Right lobe of liver (tissue), 6 donors: Measurements from ENCODE around the gene SPATA24. TPM values are rescaled to one million over a fixed set of nuclear protein-coding genes. Genes with fewer than 3 reads are reported as not detected.
"Not testable (repeated sequence)": the region's sequence is repeated elsewhere in the genome, so short reads cannot be mapped to it uniquely, and the experiment has no call there.

Experiments used
- ATAC-seq, 4 donors: fragments of 200-7000 bp; cut with Tn5 transposase; one replicate each; pipeline ENCODE4 v1.9.1; 2020; ENCODE audit warnings: mild to moderate bottlenecking in 4 of 4, moderate library complexity in 4 of 4
- DNase-seq, 3 donors: peaks; one replicate each; pipeline ENCODE4 v3.0.0-alpha.2; 2020
- H3K27ac ChIP-seq, 3 donors: fragments of 200-600 bp; one replicate each; pipeline ENCODE4 v1.8.0; 2022
- H3K27me3 ChIP-seq, 2 donors: fragments of 200-600 bp; one replicate each; pipeline ENCODE4 v1.8.0; 2022
- H3K36me3 ChIP-seq, 4 donors: fragments of 200-600 bp; sonication (generic) in 1 of 4; one replicate each; pipeline versions ENCODE4 v1.5.1 to v1.8.0; 2017 to 2022; ENCODE audit warnings: control low read depth in 1 of 4
- H3K4me1 ChIP-seq, 4 donors: fragments of 200-600 bp; sonication (generic) in 1 of 4; one replicate each; pipeline versions ENCODE4 v1.5.1 to v1.8.0; 2017 to 2022; ENCODE audit warnings: control low read depth in 1 of 4
- H3K4me3 ChIP-seq, 3 donors: fragments of 200-600 bp; one replicate each; pipeline ENCODE4 v1.8.0; 2022
- H3K9me3 ChIP-seq, 4 donors: fragments of 200-600 bp; sonication (generic) in 1 of 4; one replicate each; pipeline versions ENCODE4 v1.5.1 to v1.8.0; 2017 to 2022; ENCODE audit warnings: control low read depth in 1 of 4
- CTCF ChIP-seq, 4 donors: fragments of 200-600 bp in 3 of 4; fragments of 450-650 bp in 1 of 4; IDR thresholded peaks; one replicate each; pipeline versions ENCODE4 v1.5.1 to v1.8.0; 2016 to 2022; ENCODE audit warnings: antibody characterized with exemption in 4 of 4, mild to moderate bottlenecking in 2 of 4
- POLR2A ChIP-seq: fragments of 450-650 bp; IDR thresholded peaks from one replicate; pipeline ENCODE4 v1.6.1; 2017; ENCODE audit warnings: antibody characterized with exemption, mild to moderate bottlenecking
- WGBS: methylation state at CpG from one replicate; pipeline ENCODE4 v1.1.6; 2018; ENCODE audit warnings: low coverage, low lambda C conversion rate; ENCODE audit not compliant: insufficient coverage; ENCODE audit errors: missing lambda C conversion rate; 5-methylcytosine and 5-hydroxymethylcytosine counted together
- intact Hi-C, 2 donors: fragments of 100-400 bp; cut with DNase I; formaldehyde crosslinking; loops; one replicate each; pipeline versions ENCODE4 v1.11.2 to v1.14.1; 2022
- small RNA-seq, 2 experiments: library from RNA; depleted of rRNA; stranded (forward); fragments of <200 nt; gene quantifications; one replicate each; pipeline ENCODE3, GENCODE V24; 2016
- total RNA-seq, 6 experiments: library from RNA; depleted of rRNA in 2 of 6; stranded (reverse); fragments of >200 nt in 2 of 6; fragmentation: NEBNext Ultra II Directional in 3 of 6; extraction: Animal tissue kit (Norgen Biotek cat#: 25700) in 3 of 6; gene quantifications; one replicate each; pipeline versions ENCODE4 v1.1.0 to v1.2.4, GENCODE V29; 2016 to 2023
- donor health status: DM: no; HTN: yes; CAD: no.
- donor health status: DM: no; HTN: no; CAD: no.
- donor health status: DM: no; HTN: no; CAD: no.
- donor health status: DM: no; HTN: yes; CAD: no.
- donor health status: DM: no; HTN: yes; CAD: no.

SPATA24 gene
- total RNA-seq, 6 experiments from 2014 or later: 1.5 to 4.0 (median 2.6) TPM

- ATAC-seq (no peak), DNase-seq (no peak)
- 79% methylated on average over 3 of the region's 3 CpGs for WGBS
- no peaks in the 10 kb centered on the region for H3K27me3 ChIP-seq
- no peaks in the 10 kb centered on the region for H3K4me1 ChIP-seq
- no peak overlapping the region for H3K4me3 ChIP-seq
- TF ChIP-seq POLR2A: no peak
- TF ChIP-seq CTCF (IDR thresholded peaks at IDR 0.05): no peak
- no peak overlapping the region for H3K27ac ChIP-seq
- no peaks in the 10 kb centered on the region for H3K9me3 ChIP-seq
- no peaks in the 10 kb centered on the region for H3K36me3 ChIP-seq
- intact Hi-C loops: no loop called here
These were observed 49.7 kb downstream of the SPATA24 start for GRCh38 chr5:139354186-139354585.

- ATAC-seq, DNase-seq, H3K27ac ChIP-seq, intact Hi-C loops, H3K27me3 ChIP-seq, H3K9me3 ChIP-seq, H3K4me3 ChIP-seq, H3K36me3 ChIP-seq: not testable (repeated sequence)
- 84% methylated on average over 9 of the region's 9 CpGs for WGBS
- peaks cover 0 to 15% (median 3%) of the 10 kb centered on the region in 4 donors for H3K4me1 ChIP-seq
These were observed 56.0 kb downstream of the SPATA24 start for GRCh38 chr5:139347863-139348262.

Small RNA genes lying within 50 kb of the gene (small RNA-seq; reads per million reads assigned to genes)
- 0 reads per million in 2 experiments for gene RNU5B-4P

Other genes with a start within 250 kb of the SPATA24 start
- gene SIL1, start 205.7 kb downstream of the SPATA24 start, total RNA-seq: 10 to 100 TPM; 57.6 to 94.9 (median 67.0) TPM
- gene MATR3, start 110.3 kb downstream of the SPATA24 start, total RNA-seq: 10 to 100 TPM; 43.5 to 73.8 (median 65.3) TPM
- gene PAIP2, start 62.2 kb downstream of the SPATA24 start, total RNA-seq: 10 to 100 TPM; 34.5 to 55.8 (median 41.4) TPM
- 10 to 100 TPM; 11.7 to 51.0 (median 22.8) TPM for gene SLC23A1, start 20.8 kb downstream of the SPATA24 start, total RNA-seq
- gene MZB1, start 14.2 kb downstream of the SPATA24 start, total RNA-seq: 1 to 10 TPM in 3 of 6 experiments, under 1 TPM in 3; 0.37 to 5.1 (median 1.1) TPM
- under 1 TPM; 0.25 to 0.51 (median 0.41) TPM for gene PROB1, start 9.0 kb downstream of the SPATA24 start, total RNA-seq
- gene DNAJC18, start 35.4 kb upstream of the SPATA24 start, total RNA-seq: 1 to 10 TPM in 2 of 6 experiments, under 1 TPM in 4; 0.37 to 2.9 (median 0.75) TPM
- gene ECSCR, start 58.7 kb upstream of the SPATA24 start, total RNA-seq: 1 to 10 TPM; 1.2 to 5.1 (median 2.3) TPM
- not detected for gene SMIM33, start 66.9 kb upstream of the SPATA24 start, total RNA-seq
- 10 to 100 TPM in 2 of 6 experiments, 1 to 10 TPM in 4; 4.9 to 11.3 (median 7.0) TPM for gene STING1, start 78.7 kb upstream of the SPATA24 start, total RNA-seq
- 10 to 100 TPM; 38.3 to 68.3 (median 53.1) TPM for gene UBE2D2, start 157.2 kb upstream of the SPATA24 start, total RNA-seq
- gene CXXC5, start 244.3 kb upstream of the SPATA24 start, total RNA-seq: 10 to 100 TPM; 44.5 to 84.9 (median 66.4) TPM